CD4-positive, alpha-beta T cell treated with Interleukin-2 at 100 ng/mL for 4 hours (primary cell): ENCODE measurements around the gene STX1A.
"Not testable (repeated sequence)": the region's sequence is repeated elsewhere in the genome, so short reads cannot be mapped to it uniquely, and the experiment has no call there.

Experiments
- DNase-seq: peaks from one replicate; pipeline ENCODE4 v3.0.0-alpha.2; 2020; ENCODE audit warnings: low spot score

STX1A gene

GRCh38 chr7:73735528-73735905 is 16.0 kb upstream of the STX1A start:
- DNase-seq, result no peak

GRCh38 chr7:73734619-73735527 is 15.4 kb upstream of the STX1A start:
- peak; percentile 90 for DNase-seq

GRCh38 chr7:73732397-73732796 is 12.9 kb upstream of the STX1A start:
- DNase-seq, result no peak

- DNase-seq, result no peak
Measured at GRCh38 chr7:73730485-73730884, 11.0 kb upstream of the STX1A start.

GRCh38 chr7:73728551-73728950 is 9.1 kb upstream of the STX1A start:
- DNase-seq, result no peak

GRCh38 chr7:73727952-73728351 is 8.5 kb upstream of the STX1A start:
- DNase-seq, result no peak

- DNase-seq, result no peak
Measured at GRCh38 chr7:73726083-73726466, 6.6 kb upstream of the STX1A start.

GRCh38 chr7:73723813-73724212 is 4.3 kb upstream of the STX1A start:
- no peak for DNase-seq

GRCh38 chr7:73722785-73723184 is 3.3 kb upstream of the STX1A start:
- no peak for DNase-seq

- not testable (repeated sequence) for DNase-seq
Measured at GRCh38 chr7:73722182-73722581, 2.7 kb upstream of the STX1A start.

GRCh38 chr7:73721377-73721817 is 1.9 kb upstream of the STX1A start:
- no peak for DNase-seq

- DNase-seq, result not testable (repeated sequence)
Measured at GRCh38 chr7:73720443-73720842, 974 bp upstream of the STX1A start.

GRCh38 chr7:73719806-73720169 is 319 bp upstream of the STX1A start:
- no peak for DNase-seq

- DNase-seq, result peak; percentile 36
Measured at GRCh38 chr7:73718438-73718881, 1.0 kb downstream of the STX1A start.

GRCh38 chr7:73717991-73718405 is 1.5 kb downstream of the STX1A start:
- peak; percentile 85 for DNase-seq

- DNase-seq, result no peak
Measured at GRCh38 chr7:73717025-73717807, 2.3 kb downstream of the STX1A start.

- DNase-seq, result no peak
Measured at GRCh38 chr7:73716318-73716890, 3.1 kb downstream of the STX1A start.

- peak; percentile 26 for DNase-seq
Measured at GRCh38 chr7:73715648-73716317, 3.7 kb downstream of the STX1A start.

- not testable (repeated sequence) for DNase-seq
Measured at GRCh38 chr7:73713319-73713718, 6.2 kb downstream of the STX1A start.

- DNase-seq, result no peak
Measured at GRCh38 chr7:73712773-73713172, 6.7 kb downstream of the STX1A start.

- no peak for DNase-seq
Measured at GRCh38 chr7:73708961-73709549, 10.4 kb downstream of the STX1A start.
